Measurements from ENCODE around the gene ABCE1.
A peak's percentile ranks its signal among the peaks of the same experiment; 100 is the strongest.

The ABCE1 gene

GRCh38 chr4:145148980-145149379 lies 50.9 kb downstream of the ABCE1 start:
- Mint-ChIP-seq H3K4me1 (no peaks in the 10 kb centered on the region), H3K4me3 (no peak overlapping the region), H3K9me3 (no peaks in the 10 kb centered on the region), H3K27ac (peak overlapping the region; percentile 17), H3K36me3 (peaks cover 100% of the 10 kb centered on the region)
- no peak for DNase-seq (ENCODE audit: low spot score in 2 of 2)
- no peak for ATAC-seq

- Mint-ChIP-seq H3K9me3 (no peaks in the 10 kb centered on the region), H3K4me3 (no peak overlapping the region), H3K36me3 (peaks cover 100% of the 10 kb centered on the region), H3K27ac (peak overlapping the region; percentile 35), H3K4me1 (peaks cover 5% of the 10 kb centered on the region)
- DNase-seq (ENCODE audit: low spot score in 2 of 2) (no peak), ATAC-seq (no peak)
Observed at GRCh38 chr4:145153181-145153903, 55.2 kb downstream of the ABCE1 start.

- peaks cover 100% of the 10 kb centered on the region for H3K36me3 Mint-ChIP-seq
- peaks cover 5% of the 10 kb centered on the region for H3K4me1 Mint-ChIP-seq
- DNase-seq (ENCODE audit: low spot score in 2 of 2) (no peak), ATAC-seq (no peak)
- no peak overlapping the region for H3K27ac Mint-ChIP-seq
- H3K9me3 Mint-ChIP-seq = no peaks in the 10 kb centered on the region
- no peak overlapping the region for H3K4me3 Mint-ChIP-seq
Observed at GRCh38 chr4:145153904-145154298, 55.8 kb downstream of the ABCE1 start.

DNA sequence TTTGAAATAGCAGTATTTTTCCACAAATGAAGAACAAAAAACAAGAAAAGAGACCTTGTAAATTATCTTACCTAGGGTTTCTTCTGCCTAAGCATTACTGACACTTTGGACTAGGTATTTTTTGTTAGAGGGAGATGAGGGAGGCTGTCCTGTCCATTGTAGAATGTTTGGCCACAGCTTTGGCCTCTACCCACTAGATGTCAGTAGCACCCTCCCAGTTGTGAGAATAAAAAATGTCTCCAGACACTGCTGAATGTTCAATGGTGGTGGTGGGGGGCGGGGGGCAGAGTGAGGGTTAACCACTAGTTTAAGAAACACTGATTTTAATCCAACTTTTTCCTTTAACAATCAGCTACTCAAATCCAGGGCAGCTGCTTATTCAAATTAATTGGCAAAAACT lies 56.5 kb downstream of the ABCE1 start:
- H3K4me1 Mint-ChIP-seq = peaks cover 5% of the 10 kb centered on the region
- no peaks in the 10 kb centered on the region for H3K9me3 Mint-ChIP-seq
- no peak for DNase-seq (ENCODE audit: low spot score in 2 of 2)
- no peak overlapping the region for H3K4me3 Mint-ChIP-seq
- H3K36me3 Mint-ChIP-seq = peaks cover 100% of the 10 kb centered on the region
- H3K27ac Mint-ChIP-seq = no peak overlapping the region
- ATAC-seq = no peak

DNA sequence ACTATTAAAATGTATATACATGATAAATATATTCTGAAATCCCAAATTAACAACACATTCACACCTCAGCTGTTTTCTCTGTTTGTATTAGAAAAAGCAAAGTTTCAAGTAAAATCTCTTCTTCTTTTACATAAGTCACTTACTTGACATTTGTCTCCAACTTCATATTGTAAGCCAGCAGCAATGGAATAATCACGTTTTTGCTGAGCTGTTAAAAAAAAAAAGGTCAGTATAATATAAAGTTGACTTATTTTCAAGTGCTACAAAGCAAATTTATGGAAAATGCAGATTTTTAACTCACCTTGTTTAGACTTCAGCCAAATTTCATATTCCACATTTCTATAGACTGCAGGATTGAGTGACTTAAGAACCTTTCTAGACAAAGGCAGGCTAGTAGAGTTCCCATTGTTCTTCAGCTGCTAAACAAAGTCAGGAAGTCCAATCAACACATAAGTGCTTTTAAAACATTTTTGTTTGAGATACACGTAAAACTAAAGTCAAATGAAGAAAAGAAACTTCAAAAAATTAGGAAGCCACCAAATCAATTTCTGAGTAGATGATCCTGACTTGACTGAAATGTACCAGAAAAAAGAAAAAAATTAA lies 57.3 kb downstream of the ABCE1 start:
- no peaks in the 10 kb centered on the region for H3K9me3 Mint-ChIP-seq
- DNase-seq (ENCODE audit: low spot score in 2 of 2) (no peak), ATAC-seq (no peak)
- H3K27ac Mint-ChIP-seq = no peak overlapping the region
- H3K4me1 Mint-ChIP-seq = peaks cover 5% of the 10 kb centered on the region
- H3K36me3 Mint-ChIP-seq = peaks cover 100% of the 10 kb centered on the region
- no peak overlapping the region for H3K4me3 Mint-ChIP-seq

DNA sequence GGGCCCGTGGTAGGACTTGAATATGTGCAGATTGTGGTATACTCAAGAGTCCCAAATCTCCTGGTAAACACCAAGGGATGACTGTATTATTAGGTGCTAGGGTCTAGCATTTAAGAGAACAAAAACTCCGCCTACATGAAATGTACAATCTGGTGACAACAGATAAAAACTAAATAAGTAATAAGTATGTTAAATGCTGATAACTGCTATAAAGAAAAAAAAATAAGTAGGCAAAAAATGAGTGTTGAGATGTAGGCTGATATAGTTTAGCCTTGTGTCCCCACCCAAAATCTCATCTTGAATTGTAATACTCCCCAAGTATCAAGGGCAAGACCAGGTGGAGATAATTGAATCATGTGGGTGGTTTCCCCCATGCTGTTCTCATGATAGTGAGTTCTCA lies 58.9 kb downstream of the ABCE1 start:
- no peak overlapping the region for H3K4me3 Mint-ChIP-seq
- H3K27ac Mint-ChIP-seq = no peak overlapping the region
- peaks cover 11% of the 10 kb centered on the region for H3K4me1 Mint-ChIP-seq
- ATAC-seq = no peak
- H3K9me3 Mint-ChIP-seq = no peaks in the 10 kb centered on the region
- H3K36me3 Mint-ChIP-seq = peaks cover 100% of the 10 kb centered on the region
- DNase-seq (ENCODE audit: low spot score in 2 of 2) = no peak

GRCh38 chr4:145161549-145161948 lies 63.4 kb downstream of the ABCE1 start:
- Mint-ChIP-seq H3K4me1 (peaks cover 11% of the 10 kb centered on the region), H3K36me3 (peaks cover 100% of the 10 kb centered on the region), H3K9me3 (no peaks in the 10 kb centered on the region), H3K4me3 (no peak overlapping the region), H3K27ac (peak overlapping the region; percentile 41)
- DNase-seq (ENCODE audit: low spot score in 2 of 2) (no peak), ATAC-seq (no peak)

DNA sequence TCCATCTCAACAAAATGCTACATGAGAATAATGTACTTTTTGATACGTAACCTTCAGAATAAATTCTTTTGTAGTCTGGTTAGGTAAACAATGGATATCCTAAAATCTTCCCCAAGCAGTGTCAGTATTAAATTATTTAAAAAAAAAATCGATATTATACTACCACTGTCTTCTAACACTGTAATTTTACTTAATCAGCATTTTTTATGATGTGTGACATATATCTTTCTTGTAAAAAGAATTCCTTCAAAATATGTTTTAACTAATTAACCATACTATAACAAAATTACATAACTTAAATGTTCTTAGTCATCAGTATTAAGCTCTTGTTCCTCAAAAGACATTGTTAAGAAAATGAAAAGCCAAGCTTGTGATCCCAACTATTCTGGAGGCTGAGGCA lies 69.8 kb downstream of the ABCE1 start:
- Mint-ChIP-seq H3K27ac (no peak overlapping the region), H3K9me3 (no peaks in the 10 kb centered on the region), H3K36me3 (peaks cover 100% of the 10 kb centered on the region), H3K4me1 (peaks cover 16% of the 10 kb centered on the region), H3K4me3 (no peak overlapping the region)
- DNase-seq (ENCODE audit: low spot score in 2 of 2) (no peak), ATAC-seq (no peak)

- H3K27ac Mint-ChIP-seq = no peak overlapping the region
- no peaks in the 10 kb centered on the region for H3K9me3 Mint-ChIP-seq
- ATAC-seq (no peak), DNase-seq (ENCODE audit: low spot score in 2 of 2) (no peak)
- H3K4me3 Mint-ChIP-seq = no peak overlapping the region
- peaks cover 22% of the 10 kb centered on the region for H3K4me1 Mint-ChIP-seq
- peaks cover 100% of the 10 kb centered on the region for H3K36me3 Mint-ChIP-seq
Observed at GRCh38 chr4:145168581-145169187, 70.6 kb downstream of the ABCE1 start.

DNA sequence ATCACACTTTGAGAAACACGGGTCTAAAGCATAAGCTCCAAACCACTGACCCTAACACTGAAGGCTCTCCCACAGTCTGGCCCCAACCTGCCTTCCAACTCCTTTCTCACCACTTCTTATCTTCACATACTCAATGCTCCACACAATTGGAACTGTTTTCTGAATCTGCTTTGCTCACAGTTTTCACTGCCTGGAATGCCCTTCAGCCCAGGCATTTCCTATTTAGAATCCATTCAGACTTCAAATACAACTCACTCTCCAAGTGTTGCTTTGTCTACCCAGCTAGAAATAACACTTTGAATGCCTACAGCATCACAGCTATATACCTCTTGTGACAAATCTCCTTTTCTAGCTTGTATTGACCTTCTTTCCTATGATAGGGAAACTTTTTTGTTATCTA lies 72.1 kb downstream of the ABCE1 start:
- Mint-ChIP-seq H3K9me3 (no peaks in the 10 kb centered on the region), H3K4me3 (no peak overlapping the region), H3K36me3 (peaks cover 100% of the 10 kb centered on the region), H3K4me1 (peaks cover 35% of the 10 kb centered on the region), H3K27ac (peak overlapping the region; percentile 21)
- DNase-seq (ENCODE audit: low spot score in 2 of 2) (no peak), ATAC-seq (no peak)

- Mint-ChIP-seq H3K4me1 (peaks cover 40% of the 10 kb centered on the region), H3K4me3 (no peak overlapping the region), H3K9me3 (no peaks in the 10 kb centered on the region), H3K36me3 (peaks cover 98% of the 10 kb centered on the region), H3K27ac (peak overlapping the region; percentile 68)
- ATAC-seq = no peak
- no peak for DNase-seq (ENCODE audit: low spot score in 2 of 2)
Observed at GRCh38 chr4:145171911-145172310, 73.8 kb downstream of the ABCE1 start.

DNA sequence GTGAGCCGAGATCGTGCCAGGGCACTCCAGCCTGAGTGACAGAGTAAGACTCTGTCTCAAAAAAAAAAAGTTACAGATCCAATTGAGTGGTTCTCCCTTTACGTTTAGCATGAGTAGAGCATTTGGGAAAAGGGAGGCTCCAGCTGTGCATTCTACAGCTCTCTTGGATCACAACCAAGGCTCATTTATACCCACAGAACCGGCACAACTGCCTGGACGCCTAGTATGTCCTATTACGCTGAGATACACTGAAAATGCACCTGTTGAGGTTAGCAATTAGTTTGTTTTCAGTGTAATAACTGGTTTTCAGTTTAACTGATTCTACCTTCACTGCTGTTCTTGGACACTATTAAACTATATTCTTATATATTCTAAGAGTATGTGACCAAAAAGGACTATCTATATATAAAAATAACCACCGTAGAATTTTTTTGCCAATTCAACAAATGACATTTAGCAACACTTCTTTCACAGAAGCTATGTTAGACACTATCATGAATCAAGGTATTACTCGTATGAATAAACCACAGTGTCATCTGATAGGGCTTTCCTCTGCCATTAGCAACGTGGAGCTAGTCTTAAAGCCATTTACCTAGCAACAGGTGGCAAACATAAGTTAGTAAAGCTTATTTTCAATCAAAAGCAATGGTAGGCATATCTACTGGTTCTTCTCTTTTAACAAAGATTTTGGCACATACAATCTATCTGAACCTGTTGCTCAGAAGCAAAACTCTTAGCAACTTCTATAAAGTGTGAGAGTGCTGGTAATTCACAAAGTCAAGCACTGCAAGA lies 78.7 kb downstream of the ABCE1 start:
- ATAC-seq = no peak
- Mint-ChIP-seq H3K9me3 (no peaks in the 10 kb centered on the region), H3K36me3 (peaks cover 66% of the 10 kb centered on the region), H3K4me3 (peak overlapping the region; percentile 80), H3K27ac (peak overlapping the region; percentile 86), H3K4me1 (peaks cover 37% of the 10 kb centered on the region)
- DNase-seq (ENCODE audit: low spot score in 2 of 2) = no peak

DNA sequence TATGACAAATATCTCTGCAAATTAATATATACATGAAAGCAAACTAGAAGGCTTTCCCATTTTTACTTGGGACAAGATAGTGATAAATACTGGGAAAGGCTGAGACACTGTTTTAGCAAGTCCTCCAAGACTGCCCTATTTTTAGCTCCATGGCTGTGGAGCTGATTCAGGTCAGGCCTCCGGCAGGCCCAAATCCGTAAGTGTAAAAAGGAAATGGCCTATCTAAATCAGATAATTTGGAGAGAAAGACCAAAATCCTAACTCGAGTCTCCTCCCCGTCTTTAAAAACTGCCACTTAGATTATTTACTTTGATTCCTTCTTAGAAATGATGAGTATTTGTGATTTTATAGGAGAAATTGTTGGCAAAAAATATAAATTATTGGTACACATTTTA lies 79.4 kb downstream of the ABCE1 start:
- peak overlapping the region; percentile 80 for H3K4me3 Mint-ChIP-seq
- H3K36me3 Mint-ChIP-seq = peaks cover 60% of the 10 kb centered on the region
- H3K4me1 Mint-ChIP-seq = peaks cover 34% of the 10 kb centered on the region
- peak overlapping the region; percentile 86 for H3K27ac Mint-ChIP-seq
- H3K9me3 Mint-ChIP-seq = no peaks in the 10 kb centered on the region
- no peak for ATAC-seq
- DNase-seq (ENCODE audit: low spot score in 2 of 2) = no peak

DNA sequence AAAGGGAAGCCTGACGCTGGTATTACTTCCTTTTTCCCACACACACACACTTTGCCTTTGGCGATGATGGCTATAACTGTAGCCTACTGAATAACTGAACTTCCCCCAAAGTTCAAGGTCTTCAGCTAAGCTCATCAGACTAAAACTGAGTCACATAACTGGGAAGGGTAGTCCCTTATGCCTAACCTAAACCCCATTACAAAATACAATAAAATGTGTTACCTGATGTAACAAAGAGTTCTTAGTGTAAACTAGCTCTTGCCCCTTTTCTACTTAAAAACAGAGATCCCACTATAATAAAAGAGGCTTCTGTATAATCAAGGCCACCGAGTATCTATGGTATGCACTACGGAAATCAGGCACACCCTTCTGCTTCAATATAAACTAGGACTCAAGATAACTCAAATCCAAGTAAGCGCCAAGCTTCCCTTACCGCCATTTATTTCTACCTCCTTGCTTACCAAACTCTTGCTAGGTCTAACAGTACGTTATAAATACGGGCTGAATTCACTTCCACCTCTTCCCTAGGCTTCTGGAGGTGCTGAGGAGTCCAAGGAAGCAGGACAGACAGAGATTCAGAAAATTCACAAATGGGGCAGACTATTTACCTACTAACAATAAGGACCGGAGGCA lies 79.9 kb downstream of the ABCE1 start:
- peaks cover 34% of the 10 kb centered on the region for H3K4me1 Mint-ChIP-seq
- no peaks in the 10 kb centered on the region for H3K9me3 Mint-ChIP-seq
- peaks cover 54% of the 10 kb centered on the region for H3K36me3 Mint-ChIP-seq
- DNase-seq (ENCODE audit: low spot score in 2 of 2) = peak in 1 of 2 donors; percentile 54
- no peak for ATAC-seq
- peak overlapping the region; percentile 86 for H3K27ac Mint-ChIP-seq
- H3K4me3 Mint-ChIP-seq = peak overlapping the region; percentile 80

GRCh38 chr4:145178740-145179280 lies 80.7 kb downstream of the ABCE1 start:
- Mint-ChIP-seq H3K27ac (peak overlapping the region; percentile 86), H3K36me3 (peaks cover 46% of the 10 kb centered on the region)

More at GRCh38 chr4:145178740-145179280, 80.7 kb downstream of the ABCE1 start:
- DNase-seq (ENCODE audit: low spot score in 2 of 2) (peak in 1 of 2 donors; percentile 57), ATAC-seq (no peak)
- Mint-ChIP-seq H3K4me1 (peaks cover 28% of the 10 kb centered on the region), H3K9me3 (no peaks in the 10 kb centered on the region), H3K4me3 (peak overlapping the region; percentile 80)

Measured in stimulated activated effector memory CD8-positive, alpha-beta T cell treated with anti-CD3 and anti-CD28 coated beads, Interleukin-12 subunit alpha, Interleukin-12 subunit beta, amount 100 ng/mL, for 72 hours (primary cell).